ENCODE data around the gene COL8A2.

Gene COL8A2

DNA sequence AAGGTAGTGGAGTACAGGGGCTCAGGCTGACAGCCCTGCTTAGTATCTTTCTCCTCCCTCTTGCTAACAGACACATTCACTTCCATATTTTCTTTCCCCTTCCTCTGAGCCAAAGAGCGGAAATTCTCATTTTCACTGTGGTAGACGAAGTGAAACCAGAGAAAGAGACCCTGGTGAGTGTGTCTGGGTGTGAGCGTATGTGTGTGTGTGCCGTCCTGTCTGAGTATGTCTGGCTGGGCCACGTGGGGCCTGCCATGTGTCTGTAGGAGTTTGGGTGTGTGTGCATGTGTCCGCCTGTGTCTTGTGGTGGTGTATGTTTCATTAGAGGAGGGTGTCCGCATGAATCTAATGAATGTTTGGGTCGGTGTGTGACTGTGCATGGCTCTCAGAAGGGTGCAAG lies 1.7 kb downstream of the COL8A2 start:
- H3K4me3 ChIP-seq (ENCODE audit: control insufficient read depth, low read depth, low read length): no peak overlapping the region
- no peak for DNase-seq (ENCODE audit: low read depth)
- TF ChIP-seq, protein P1, sequence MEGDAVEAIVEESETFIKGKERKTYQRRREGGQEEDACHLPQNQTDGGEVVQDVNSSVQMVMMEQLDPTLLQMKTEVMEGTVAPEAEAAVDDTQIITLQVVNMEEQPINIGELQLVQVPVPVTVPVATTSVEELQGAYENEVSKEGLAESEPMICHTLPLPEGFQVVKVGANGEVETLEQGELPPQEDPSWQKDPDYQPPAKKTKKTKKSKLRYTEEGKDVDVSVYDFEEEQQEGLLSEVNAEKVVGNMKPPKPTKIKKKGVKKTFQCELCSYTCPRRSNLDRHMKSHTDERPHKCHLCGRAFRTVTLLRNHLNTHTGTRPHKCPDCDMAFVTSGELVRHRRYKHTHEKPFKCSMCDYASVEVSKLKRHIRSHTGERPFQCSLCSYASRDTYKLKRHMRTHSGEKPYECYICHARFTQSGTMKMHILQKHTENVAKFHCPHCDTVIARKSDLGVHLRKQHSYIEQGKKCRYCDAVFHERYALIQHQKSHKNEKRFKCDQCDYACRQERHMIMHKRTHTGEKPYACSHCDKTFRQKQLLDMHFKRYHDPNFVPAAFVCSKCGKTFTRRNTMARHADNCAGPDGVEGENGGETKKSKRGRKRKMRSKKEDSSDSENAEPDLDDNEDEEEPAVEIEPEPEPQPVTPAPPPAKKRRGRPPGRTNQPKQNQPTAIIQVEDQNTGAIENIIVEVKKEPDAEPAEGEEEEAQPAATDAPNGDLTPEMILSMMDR (IDR thresholded peaks at IDR 0.05; ENCODE audit: control insufficient read depth, insufficient read depth, low read depth, low read length, missing control alignments): no peak

DNA sequence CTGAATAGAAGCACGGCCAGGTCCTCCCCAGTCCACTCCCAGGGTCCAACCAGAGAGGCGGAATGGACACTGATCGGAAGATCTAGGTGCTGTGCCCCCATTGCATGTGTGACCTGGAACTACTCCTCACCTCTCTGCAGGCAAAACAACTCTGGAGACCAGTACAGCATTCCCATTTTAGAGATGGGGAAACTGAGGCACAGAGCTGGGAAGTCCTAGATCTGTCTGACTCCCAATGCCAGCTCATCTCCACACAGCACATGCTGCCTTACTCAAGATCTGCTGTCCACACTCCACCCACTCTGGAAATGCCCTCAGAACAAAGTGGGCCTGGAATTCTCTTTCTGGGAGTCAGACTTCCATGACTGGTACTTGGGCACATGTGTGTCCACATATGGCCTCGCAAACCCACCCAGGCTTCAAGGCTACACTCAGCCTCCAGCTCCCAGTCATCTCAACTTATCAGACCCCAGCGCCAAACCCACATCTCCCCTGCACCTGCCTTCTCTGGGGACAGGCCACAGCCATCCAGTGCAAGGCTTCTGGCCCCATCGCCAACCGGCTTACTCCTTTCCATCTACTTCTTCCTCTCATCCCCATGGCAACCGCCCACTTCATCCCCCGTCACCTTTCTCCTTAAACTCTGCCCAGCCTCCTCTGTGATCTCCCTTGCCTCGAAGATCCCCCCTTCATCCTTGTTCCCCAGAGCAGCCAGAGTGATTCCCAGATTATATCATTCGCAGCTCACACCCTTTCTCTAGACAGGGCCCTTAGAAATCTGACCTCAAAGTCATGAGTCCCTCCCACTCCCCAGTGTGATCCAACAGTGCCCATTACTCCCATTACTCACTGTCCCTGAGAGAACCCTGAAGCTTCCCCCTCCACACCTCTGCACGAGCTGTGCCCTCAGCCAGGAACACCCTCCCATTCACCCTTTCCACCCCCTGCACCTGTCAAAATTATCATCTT lies 2.7 kb downstream of the COL8A2 start:
- H3K4me3 ChIP-seq (ENCODE audit: control insufficient read depth, low read depth, low read length): no peak overlapping the region
- DNase-seq (ENCODE audit: low read depth): no peak
- TF ChIP-seq, protein P1 (IDR thresholded peaks at IDR 0.05; ENCODE audit: control insufficient read depth, insufficient read depth, low read depth, low read length, missing control alignments): no peak

DNA sequence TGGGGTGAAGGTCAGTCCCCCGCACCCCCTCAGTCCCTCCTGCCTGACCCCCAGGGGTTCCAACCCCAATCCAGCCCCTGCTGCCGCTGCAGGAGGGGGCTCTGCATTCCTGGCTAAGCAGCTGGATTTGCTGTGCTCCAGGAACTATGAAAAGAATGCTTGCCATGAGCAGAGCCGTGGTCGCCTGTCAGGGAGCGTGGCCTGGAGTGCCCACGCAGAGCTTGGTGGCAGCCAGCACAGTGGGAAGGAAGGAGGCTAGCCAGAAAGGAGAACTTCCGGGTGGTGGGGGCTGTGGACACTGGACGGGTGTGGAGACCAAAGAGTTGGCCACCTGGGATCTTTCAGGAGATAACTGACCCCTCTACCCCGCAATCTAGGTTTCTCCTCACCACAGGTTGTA lies 5.6 kb downstream of the COL8A2 start:
- no peak for DNase-seq (ENCODE audit: low read depth)
- TF ChIP-seq, protein P1 (IDR thresholded peaks at IDR 0.05; ENCODE audit: control insufficient read depth, insufficient read depth, low read depth, low read length, missing control alignments): no peak
- no peak overlapping the region for H3K4me3 ChIP-seq (ENCODE audit: control insufficient read depth, low read depth, low read length)

DNA sequence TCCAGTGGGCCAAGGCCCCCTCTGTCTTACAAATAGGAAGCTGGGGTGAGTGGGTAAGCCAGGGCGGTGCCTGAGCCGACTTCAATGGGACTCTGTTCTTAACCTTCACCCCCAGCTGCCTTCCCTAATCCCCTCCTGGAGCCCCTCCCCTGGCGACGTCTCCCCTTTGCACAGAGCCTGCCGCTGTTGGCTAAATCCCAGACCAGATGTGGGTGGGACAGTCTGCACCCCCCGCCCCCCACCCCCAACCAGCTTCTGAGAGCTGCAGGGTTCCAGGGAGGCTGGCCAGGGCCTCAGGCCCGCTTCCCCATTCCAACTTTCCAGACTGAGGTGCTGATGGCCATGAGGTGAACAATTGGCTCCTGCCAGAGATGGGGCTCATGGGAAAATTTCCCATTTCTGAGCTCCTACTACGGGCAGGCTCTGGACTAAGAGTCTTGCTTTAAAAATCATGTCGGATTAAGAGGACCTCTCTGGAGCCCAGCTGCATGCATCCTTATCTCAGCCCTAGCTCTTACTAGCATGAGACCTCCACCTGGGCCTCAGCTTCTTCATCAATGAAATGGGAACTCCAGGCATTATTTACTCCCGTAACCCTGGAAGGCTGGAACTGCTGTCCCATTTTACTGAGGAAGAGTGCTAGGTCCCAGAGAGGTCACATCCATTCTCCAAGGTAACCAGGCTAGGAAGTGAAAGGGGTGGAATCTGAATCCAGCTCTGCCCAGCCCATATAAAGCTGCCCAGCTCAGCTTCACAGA lies 6.4 kb downstream of the COL8A2 start:
- TF ChIP-seq, protein P1 (IDR thresholded peaks at IDR 0.05; ENCODE audit: control insufficient read depth, insufficient read depth, low read depth, low read length, missing control alignments): no peak
- no peak overlapping the region for H3K4me3 ChIP-seq (ENCODE audit: control insufficient read depth, low read depth, low read length)
- DNase-seq (ENCODE audit: low read depth): no peak

DNA sequence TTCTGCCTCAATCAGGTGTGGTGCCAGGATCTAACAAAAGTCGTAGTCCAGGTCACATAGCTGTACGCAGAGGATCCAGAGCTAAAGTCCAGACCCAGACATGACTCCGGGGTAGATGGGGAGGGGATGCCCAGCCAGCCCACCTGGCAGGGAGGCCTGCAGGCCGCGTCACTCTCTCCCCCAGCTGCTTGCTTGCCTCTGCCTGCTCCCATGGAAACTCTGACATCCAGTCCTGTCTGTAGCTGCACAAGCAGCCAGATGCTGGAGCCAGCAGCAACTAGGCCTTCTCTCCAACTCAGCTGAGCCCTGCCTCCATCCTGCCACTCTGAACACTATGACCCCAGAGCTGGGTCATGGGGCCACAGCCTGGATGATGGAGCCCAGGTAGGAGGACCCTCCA lies 8.1 kb downstream of the COL8A2 start:
- no peak for DNase-seq (ENCODE audit: low read depth)
- H3K4me3 ChIP-seq (ENCODE audit: control insufficient read depth, low read depth, low read length): no peak overlapping the region
- TF ChIP-seq, protein P1 (IDR thresholded peaks at IDR 0.05; ENCODE audit: control insufficient read depth, insufficient read depth, low read depth, low read length, missing control alignments): no peak

DNA sequence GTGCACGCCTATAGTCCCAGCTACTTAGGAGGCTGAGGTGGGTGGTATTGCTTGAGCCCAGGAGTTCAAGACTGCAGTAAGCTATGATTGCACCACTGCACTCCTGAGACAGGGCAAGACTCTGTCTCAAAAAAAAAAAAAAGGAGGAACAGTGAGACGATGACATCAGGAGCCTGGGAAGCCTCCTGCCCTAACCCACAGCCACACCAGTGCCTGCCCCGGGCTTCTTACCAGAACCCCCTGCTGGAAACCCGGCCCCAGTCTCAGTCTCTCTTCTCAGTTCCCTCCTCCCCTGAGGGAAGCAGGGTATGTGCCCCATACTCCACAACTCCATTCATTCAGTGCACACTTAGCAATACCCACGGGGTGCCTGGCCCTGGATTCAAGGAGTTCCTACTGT lies 9.1 kb downstream of the COL8A2 start:
- no peak for DNase-seq (ENCODE audit: low read depth)
- TF ChIP-seq, protein P1 (IDR thresholded peaks at IDR 0.05; ENCODE audit: control insufficient read depth, insufficient read depth, low read depth, low read length, missing control alignments): no peak

More for the DNA sequence above, 9.1 kb downstream of the COL8A2 start:
- no peak overlapping the region for H3K4me3 ChIP-seq (ENCODE audit: control insufficient read depth, low read depth, low read length)

Measured in AG09309 (cell line).